HG03066 (cell line): ENCODE results near the gene NELFB.

ENCODE experiments used
- ATAC-seq: cut with Tn5 transposase; IDR thresholded peaks from one replicate; pipeline ENCODE4 v1.9.1; 2021; ENCODE audit warnings: low read depth; ENCODE audit not compliant: unreplicated experiment

The NELFB gene

GRCh38 chr9:137266162-137266527 is 11.0 kb downstream of the NELFB start:
- no peak for ATAC-seq

- ATAC-seq: no peak
Observed at GRCh38 chr9:137266585-137267453, 11.7 kb downstream of the NELFB start.

- ATAC-seq: no peak
Observed at GRCh38 chr9:137267933-137268355, 12.8 kb downstream of the NELFB start.

GRCh38 chr9:137268538-137269201 is 13.5 kb downstream of the NELFB start:
- no peak for ATAC-seq

DNA sequence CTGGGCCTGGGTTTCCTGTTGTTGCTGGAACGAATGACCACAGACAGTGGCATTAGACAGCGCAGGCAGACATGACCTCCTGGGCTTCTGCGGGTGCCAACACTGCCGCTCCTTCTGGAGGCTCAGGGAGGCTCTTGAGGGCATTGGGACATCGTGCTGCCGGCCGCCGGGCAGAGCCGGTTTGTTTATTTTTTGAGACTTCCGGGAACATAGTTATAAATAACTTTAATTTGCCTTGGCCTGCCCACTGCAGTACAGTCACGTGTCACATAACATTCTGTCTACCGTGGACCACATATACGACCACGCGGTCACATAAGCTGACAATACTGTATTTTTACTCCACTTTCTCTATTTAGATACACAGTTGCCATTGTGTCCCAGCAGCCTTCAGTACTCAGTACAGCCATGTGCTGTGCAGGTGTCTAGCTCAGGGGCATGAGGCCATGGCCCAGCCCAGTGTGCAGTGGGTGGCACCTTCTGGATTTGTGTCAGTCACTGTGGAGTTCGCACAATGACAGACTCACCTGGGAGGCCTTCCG is 14.2 kb downstream of the NELFB start:
- ATAC-seq: no peak

GRCh38 chr9:137270929-137271695 is 16.0 kb downstream of the NELFB start:
- no peak for ATAC-seq

- no peak for ATAC-seq
Observed at GRCh38 chr9:137271696-137272076, 16.6 kb downstream of the NELFB start.

- ATAC-seq: no peak
Observed at GRCh38 chr9:137272241-137273094, 17.3 kb downstream of the NELFB start.

DNA sequence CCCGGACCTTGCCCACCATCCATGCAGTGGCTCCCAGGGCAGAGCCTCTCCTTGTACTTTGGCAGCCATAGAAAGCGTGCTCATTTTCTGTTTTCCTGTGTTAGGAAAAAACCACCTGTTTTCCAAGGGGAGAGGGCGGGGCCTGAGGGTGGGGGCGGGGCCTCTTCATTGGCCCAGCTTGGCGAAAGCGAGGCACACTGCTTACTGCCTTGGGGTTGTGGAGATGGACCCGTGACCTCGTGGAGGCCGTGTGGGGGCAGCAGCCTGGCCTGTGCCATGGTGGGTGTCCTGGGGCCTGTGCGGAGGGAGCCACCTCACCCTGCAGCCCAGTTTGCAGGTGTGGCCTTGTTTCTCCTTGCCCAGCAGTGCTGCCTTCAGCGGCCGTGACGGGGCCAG is 18.0 kb downstream of the NELFB start:
- no peak for ATAC-seq

DNA sequence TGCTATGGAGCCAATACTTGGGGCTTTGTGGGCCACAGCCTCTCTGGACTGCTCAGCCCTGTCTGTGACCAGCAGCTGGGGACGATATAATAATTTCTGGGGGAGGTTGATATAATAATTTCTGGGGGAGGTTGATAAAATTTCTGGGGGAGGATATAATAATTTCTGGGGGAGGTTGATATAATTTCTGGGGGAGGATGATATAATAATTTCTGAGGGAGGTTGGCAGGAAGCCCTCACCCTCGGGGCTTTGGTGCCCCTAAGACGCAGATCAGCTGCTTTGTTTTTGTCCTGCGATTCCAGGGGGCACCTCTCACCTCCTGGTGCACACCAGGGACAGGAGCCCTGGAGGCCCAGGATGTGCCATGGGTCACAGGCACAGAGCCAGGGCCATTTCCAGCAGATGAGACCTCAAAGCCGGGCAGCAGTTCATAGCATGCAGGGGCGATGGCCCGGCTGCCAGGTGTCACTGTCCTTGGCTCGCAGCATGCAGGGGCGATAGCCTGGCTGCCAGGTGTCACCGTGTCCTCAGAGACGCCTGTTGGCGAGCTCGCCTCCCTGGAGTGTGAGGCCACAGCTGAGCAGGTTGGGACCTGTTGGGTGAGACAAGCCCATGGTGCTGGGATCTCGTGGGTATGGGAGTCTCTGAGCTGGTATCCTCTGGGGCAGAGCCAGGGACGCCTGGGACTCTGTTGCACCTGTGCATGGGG is 18.6 kb downstream of the NELFB start:
- no peak for ATAC-seq

- no peak for ATAC-seq
Observed at GRCh38 chr9:137275203-137275587, 20.1 kb downstream of the NELFB start.

DNA sequence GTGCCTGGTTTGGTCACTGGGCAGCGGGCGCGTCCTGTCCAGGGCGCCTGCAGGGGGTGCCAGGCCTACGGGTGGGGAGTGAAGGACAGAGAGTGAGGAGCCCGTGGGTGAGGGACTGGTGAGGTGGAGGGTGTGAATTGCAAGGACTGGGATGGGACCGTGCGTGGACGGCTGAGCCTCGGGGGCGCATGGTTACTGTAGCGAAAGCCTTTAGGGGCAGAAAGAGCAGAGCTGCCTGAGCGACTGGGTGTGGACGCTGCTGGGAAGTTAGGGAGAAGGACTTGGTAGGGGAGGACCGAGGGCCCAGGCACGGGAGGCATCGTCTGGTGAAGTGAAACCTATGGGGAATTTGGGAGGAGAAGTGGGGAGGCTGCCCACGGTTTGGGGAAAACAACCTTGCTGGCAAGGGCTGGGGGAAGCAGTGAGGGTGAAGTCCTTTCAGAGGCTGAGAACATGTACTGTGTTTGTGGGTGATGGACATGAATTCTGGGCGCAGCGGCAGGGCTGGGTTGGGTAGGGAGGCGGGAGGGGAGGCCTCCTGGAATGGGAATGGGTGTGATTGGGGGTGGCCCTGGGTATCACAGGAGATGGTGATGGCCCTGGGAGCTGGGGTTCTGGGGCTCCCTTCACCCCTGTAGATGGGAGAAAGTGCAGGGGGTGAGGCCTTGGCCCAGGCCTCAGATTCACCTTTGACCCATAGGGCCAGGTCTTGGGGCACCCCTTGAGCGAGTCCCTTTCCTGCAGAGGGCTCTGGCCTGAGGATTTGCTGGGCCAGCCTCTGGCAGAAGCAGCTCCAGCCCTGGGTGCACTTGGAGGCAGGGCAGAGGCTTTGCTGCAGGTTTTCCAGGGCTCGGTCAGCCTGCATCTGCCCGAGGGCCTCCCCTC is 20.7 kb downstream of the NELFB start:
- no peak for ATAC-seq

DNA sequence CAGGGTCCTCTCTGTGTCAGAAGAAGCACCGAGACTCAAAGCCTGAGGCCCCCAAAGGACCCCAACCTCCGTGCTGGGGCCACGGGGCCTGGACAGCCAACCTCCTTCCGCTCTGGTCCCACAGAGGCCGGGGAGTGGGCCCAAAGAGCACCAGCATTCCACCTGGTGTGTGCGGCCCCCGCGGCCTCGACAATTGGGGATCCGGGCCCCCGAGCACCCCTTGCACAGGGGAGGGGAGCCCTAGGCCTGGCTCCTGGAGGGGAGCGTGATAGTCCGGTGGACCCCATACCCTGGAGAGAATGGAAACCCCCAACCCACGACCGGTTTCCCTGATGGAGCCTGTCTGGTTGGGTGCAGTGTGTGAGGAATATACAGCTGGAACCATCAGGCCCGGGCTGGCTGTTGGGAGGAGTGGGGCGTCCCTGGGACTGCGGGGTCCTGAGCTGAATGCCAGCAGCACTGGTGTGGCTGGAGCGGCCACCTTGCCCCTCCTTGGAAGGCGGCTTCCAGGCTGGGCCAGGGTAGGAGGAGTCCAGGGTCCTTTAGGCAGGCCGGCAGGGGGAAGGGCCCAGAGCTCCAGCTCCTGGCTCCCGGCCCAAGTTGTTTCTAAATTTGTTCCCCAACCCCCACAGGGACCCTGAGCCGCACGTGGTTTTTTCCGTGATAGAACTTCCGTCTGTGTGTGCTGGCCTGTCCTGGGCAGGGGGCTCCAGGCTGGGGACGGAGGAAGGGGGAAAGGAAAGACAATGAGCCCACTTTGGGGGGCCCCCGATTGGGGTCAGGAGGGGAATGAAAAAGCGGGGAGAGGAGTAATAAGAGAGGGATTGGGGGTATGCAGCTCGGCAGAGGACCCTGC is 21.6 kb downstream of the NELFB start:
- no peak for ATAC-seq

DNA sequence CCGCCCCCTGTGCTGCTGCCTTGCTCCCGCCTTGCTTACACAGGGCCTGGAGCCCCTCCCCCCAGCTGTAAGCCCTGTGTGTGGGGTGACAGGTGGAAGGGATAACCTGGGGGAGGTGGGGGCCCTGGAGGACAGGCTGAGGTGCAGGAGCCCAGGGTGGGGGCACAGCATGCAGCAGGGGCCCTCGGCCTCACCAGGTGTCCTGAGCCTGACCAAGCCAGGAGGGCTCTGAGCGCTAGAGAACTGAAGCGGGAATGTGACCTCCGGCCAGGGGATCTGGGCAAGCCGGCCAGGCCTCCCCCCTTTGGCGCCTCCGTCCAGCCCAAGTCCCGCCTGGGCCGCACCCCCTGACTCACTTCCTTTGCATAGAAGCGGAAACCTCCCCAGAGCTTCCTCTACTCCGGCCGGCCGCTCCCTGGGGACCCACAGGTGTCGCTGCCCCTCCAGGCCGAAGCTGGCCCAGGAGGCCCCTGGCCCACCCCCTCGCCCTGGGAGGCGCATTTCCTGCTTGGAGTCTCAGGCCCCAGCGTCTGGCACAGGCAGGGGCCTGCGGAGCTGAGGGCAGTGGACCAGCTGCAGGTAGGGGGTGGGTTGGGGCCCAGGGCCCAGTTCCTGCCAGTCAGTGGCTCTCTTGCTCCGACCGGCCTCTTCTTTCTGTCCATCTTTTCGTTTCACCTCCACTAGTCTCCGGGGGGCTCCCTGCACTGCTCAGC is 22.4 kb downstream of the NELFB start, which contains the start of gene TOR4A:
Gene TOR4A (plus strand): TSS at position 398 of the 713 bp plus-strand sequence. CDS start 964 bp downstream, outside the sequence.
- peak; percentile 81 for ATAC-seq

DNA sequence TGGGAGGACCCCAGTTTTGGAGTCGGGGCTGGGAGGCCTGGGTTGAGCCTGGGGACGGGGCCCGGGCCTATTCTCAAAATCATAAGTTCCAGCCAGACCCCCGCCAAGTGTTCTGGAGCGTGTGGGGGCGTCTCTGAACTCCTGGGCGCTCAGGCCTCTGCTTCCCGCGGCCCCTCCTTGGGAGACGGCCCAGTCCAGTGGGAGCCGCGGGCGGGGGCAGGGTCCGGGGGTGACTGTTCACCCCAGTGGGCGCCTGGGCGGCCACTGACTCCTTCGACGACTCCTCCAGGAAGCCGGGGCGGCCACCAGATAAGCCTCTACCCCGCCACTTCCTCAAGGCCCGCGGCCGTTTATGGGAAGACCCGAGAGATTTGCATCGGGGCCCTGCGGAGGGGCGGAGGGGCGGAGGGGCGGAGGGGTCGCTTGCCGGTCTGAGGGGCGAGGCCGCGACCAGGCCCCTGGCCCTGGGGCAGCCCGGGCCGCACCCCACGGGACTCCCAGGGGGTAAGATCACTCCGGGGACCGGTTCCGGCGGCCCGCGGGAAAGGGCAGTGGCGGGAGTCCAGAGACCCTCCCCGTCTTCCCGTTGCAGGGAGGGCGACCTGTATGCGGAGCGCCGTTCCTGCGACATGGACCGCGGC is 23.1 kb downstream of the NELFB start:
- ATAC-seq: no peak
